LoVo (cell line): Measurements from ENCODE around the gene HIVEP1.
"Not testable (repeated sequence)": the region's sequence is repeated elsewhere in the genome, so short reads cannot be mapped to it uniquely, and the experiment has no call there.

Experiments
- DNase-seq: peaks from one replicate; pipeline ENCODE4 v3.0.0-alpha.2; 2016; ENCODE audit warnings: low spot score

HIVEP1 gene

DNA sequence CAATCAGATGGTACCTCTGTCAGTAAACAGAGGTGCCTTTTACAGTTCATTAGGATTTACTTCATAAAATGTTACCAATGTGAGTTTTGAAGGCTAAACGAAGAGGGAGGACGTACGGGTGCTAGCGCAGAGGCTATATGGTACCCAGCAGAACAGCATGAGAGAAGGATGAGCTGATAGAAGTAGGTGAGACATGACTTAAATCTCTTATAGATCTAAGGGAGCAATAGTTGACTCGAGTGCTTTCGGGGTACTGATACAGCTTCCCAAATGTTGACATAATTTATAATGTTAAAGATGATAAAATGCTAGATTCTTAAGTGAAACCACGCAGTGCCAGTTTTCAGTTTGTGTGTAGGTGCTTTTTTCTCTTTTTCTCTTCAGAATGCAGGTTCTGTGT is 72.6 kb downstream of the HIVEP1 start:
- no peak for DNase-seq

- DNase-seq = no peak
These were observed 76.4 kb downstream of the HIVEP1 start for GRCh38 chr6:12088531-12088930.

DNA sequence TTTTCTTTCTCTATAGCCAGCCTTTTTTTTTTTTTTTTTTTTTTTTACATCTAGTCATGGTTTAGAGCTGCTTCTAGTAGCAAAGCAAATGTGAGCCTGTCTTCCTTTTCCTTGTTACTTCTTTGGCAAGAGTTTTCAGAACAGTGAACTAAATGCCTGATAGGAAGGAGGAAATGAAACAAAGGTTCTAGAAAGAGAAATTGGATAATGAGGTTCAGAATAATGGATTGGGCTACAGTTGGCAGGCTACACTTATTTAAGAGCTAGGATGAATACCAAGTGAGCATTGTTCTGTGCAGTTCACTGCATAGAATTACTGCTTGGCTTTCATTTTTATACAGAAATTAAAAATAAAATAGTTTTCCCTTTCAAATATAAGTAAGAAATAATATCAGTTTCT is 78.6 kb downstream of the HIVEP1 start:
- DNase-seq = no peak

DNA sequence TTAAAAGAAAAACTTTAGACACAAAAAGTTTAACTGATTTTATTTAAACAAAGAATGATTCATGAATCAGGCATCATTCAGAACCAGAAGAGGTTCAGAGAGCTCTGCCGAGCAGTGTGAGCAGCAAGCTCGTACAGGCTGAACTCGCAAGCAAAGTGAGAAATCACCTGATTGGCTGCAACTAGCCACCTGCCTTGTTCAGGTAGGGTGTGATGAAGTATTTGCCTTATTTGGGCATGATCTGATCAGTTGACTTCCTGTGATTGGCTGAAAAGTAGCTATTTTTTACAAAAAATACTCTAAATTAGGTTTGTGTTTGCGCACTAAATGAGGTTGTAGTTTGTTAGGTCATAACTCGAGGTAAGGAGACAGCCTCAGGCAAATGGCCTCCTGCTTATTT is 80.7 kb downstream of the HIVEP1 start:
- DNase-seq = no peak

GRCh38 chr6:12094689-12095088 is 82.6 kb downstream of the HIVEP1 start:
- DNase-seq = no peak

- no peak for DNase-seq
These were observed 84.2 kb downstream of the HIVEP1 start for GRCh38 chr6:12096342-12096741.

GRCh38 chr6:12097791-12098190 is 85.7 kb downstream of the HIVEP1 start:
- no peak for DNase-seq

GRCh38 chr6:12099623-12100338 is 87.7 kb downstream of the HIVEP1 start:
- DNase-seq = no peak

GRCh38 chr6:12101048-12101447 is 88.9 kb downstream of the HIVEP1 start:
- no peak for DNase-seq

- no peak for DNase-seq
These were observed 89.7 kb downstream of the HIVEP1 start for GRCh38 chr6:12101653-12102312.

DNA sequence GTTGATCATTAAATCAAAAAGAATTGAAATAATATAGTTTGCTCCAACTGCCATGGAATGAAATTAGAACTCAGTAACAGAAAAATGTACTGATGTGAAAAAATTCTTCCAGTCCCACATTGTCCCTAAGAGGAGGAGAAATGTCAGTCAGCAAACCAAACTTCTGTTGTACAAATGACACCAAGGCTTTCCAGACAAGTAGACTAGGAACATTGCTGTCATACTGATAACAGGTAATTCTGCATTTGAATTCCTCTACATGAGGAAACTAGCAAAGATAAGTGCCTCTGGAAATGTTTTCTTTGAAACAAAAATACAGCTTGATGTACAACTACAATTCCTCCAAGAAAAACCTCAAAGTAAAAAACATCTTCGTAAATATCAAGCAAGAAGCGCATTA is 90.2 kb downstream of the HIVEP1 start:
- DNase-seq = no peak

GRCh38 chr6:12103158-12103557 is 91.0 kb downstream of the HIVEP1 start:
- DNase-seq = no peak

GRCh38 chr6:12105271-12105670 is 93.2 kb downstream of the HIVEP1 start:
- no peak for DNase-seq

- DNase-seq = not testable (repeated sequence)
These were observed 96.3 kb downstream of the HIVEP1 start for GRCh38 chr6:12108376-12108775.

DNA sequence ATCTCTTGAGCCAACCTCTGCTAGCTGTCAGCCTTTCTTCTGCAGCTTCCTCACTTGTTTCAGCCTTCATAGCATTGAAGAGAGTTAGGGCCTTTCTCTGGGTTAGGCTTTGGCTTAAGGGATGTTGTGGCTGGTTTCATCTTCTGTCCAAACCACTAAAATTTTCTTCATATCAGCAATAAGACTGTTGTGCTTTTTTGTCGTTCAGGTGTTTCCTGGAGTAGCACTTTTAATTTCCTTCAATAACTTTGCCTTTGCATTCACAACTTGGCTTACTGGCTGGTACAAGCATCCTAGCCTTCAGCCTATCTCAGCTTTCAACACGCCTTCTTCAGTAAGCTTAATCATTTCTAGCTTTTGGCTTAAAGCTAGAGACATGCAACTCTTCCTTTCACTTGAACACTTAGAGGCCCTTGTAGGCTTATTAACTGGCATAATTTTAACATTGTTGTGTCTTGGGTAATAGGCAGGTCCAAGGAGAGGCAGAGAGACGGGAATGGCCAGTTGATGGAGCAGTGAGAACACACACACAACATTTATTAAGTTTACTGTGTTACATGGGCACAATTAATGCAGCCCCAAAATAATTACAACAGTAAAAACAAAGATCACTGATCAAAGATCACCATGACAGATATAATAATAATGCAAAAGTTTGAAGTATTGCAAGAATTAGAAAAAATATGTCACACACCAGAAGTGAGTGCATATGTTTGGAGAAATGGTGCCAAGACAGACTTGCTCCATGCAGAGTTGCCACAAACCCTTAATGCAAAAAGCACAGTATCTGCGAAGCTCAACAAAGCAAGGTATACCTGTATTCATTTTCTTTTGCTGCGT is 98.6 kb downstream of the HIVEP1 start:
- DNase-seq = no peak

DNA sequence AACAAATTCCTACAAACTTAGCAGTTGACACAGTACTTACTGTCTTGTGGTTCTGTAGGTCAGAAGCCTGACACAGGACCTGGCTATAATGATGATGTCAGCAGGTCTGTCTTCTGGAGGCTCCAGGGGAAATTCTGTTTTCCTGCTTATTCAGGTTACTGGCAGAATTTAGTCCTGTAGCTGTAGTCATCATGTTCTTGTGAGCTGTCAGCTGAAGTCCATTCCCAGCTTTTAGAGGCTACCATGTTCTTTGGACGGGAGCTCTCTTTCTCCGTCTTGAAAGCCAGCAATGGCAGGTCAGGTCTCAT is 99.2 kb downstream of the HIVEP1 start:
- no peak for DNase-seq

- no peak for DNase-seq
These were observed 100.6 kb downstream of the HIVEP1 start for GRCh38 chr6:12112540-12113189.

DNA sequence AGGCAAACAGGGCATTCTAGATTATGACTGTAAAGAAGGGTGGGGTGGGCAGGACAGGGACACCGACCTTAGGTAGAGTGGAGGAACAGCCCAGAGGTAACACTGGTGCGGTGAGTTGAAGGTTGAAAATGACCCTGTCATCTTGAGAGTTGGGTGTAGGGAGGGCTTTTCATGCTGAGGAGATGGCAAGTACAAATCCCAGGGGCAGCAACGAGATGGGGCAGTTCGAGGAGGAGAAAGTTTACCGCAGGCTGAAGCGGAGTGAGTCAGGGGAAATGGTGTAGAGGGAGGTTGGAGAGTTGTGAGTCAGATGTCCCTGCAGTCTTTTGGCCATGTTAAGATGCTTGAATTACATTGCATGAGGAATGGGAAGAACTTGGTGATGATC is 101.1 kb downstream of the HIVEP1 start:
- no peak for DNase-seq

DNA sequence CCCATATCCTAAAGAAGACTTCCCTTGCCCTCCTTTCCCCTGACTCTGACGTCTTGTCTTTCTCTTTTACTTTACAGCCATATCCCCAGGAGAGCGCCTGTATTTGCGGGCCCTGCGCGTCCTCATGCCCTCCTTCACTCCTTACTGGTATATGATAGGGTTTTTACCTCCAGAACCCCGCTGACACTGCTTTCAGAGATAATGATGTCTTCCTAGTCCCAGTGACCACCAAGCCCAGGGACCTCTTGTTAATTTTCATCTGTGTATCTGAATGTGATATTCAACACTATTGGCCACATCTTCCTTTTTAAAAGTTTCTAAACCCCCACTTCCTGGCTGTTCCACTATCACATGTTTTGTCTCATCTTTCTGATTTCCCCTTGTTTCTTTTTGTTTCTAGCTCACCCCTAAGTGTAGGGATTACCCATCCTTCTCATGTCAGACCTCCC is 102.0 kb downstream of the HIVEP1 start:
- DNase-seq = no peak

DNA sequence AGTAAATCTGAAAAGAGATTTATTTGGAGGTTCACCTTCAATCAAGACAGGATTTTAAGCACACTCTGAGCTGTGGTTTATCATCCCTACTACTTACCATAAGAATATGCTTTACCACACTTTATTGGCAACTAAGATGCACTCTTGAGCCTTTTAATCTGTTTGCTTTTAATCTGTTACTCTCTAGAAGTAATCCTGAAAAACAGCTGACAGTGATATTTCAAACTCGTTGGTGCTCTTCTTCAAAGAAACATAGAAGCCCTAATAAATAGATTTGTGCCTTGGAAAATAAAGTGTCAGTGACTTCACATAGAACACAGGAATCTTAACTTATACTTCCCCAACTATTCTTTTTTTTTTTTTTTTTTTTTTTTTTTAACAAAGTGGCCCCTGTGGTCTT is 102.9 kb downstream of the HIVEP1 start:
- no peak for DNase-seq

DNA sequence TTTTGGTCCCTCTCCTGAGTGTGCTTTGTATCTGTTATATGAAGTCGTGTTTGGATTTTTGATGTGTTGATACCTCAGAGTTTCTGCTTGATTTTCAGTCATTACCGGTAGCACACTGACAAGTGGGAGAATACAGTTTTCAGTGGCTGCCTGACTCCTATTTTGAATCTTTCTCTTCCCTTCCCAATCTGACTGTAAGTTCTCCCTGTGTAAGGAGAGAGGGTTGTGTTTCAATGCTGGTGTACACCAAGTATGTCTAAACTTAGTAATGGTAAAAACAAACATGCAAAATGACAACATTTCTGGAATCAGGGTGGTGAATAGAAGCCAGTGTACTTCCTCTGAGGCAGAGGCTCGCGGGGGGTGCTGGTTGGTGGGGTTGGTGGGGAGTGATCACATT is 103.4 kb downstream of the HIVEP1 start:
- DNase-seq = no peak

GRCh38 chr6:12116264-12116800 is 104.2 kb downstream of the HIVEP1 start:
- no peak for DNase-seq
